ENCODE measurements around the gene KRTAP12-3. TPM values are rescaled to one million over a fixed set of nuclear protein-coding genes. Genes with fewer than 3 reads are reported as not detected.

Gene KRTAP12-3
- total and polyA plus RNA-seq, 2 donors (not counting 1 experiment from before 2014, with no cell fraction given), result not detected

- CTCF ChIA-PET, result no interaction called here
- no peak within 1 kb of the TSS for H3K9ac ChIP-seq (ENCODE audit: low read length)
- peaks cover 0 to 16% (median 0%) of the 10 kb centered on the region in 4 experiments for H3K27me3 ChIP-seq (replicated peaks in 1 of 4; ENCODE audit: control extremely low read depth in 1 of 4, control insufficient read depth in 3 of 4, insufficient read depth in 4 of 4, low read length in 3 of 4)
- Mint-ChIP-seq H3K4me3 (no peak within 1 kb of the TSS), H3K4me1 (peaks cover 2% of the 10 kb centered on the region), H3K27me3 (peaks cover 31% of the 10 kb centered on the region), H3K27ac (no peak within 1 kb of the TSS), H3K9me3 (ENCODE audit: insufficient read depth) (peaks cover 12% of the 10 kb centered on the region)
- no peak for ATAC-seq (ENCODE audit: low read depth)
- peaks cover 0 to 3% of the 10 kb centered on the region in 2 donors for H3K4me1 ChIP-seq (ENCODE audit: control insufficient read depth in 2 of 2, insufficient read depth in 2 of 2, low read length in 2 of 2)
- H3K4me3 ChIP-seq (ENCODE audit: control extremely low read depth in 1 of 5, extremely low read depth in 1 of 5, insufficient read depth in 1 of 5, low read depth in 2 of 5, low read length in 4 of 5), result no peak within 1 kb of the TSS
- intact Hi-C loops (cut with micrococcal nuclease), result no loop called here
- no peaks in the 10 kb centered on the region for H3K79me2 ChIP-seq (ENCODE audit: control insufficient read depth, insufficient read depth, low read length)
- DNase-seq, result no peak
- POLR2A ChIA-PET, result no interaction called here
- no peak within 1 kb of the TSS for H2AFZ ChIP-seq (ENCODE audit: insufficient read depth, low read depth, low read length, poor library complexity, severe bottlenecking)
- 68% methylated on average over 7 of the region's 9 CpGs for WGBS (ENCODE audit: insufficient coverage)
- no peaks in the 10 kb centered on the region for H4K20me1 ChIP-seq (ENCODE audit: control insufficient read depth, insufficient read depth, low read length, poor library complexity, severe bottlenecking)
- TF ChIP-seq CTCF (IDR thresholded peaks at IDR 0.05), result no peak
- TF ChIP-seq EZH2 (IDR thresholded peaks at IDR 0.05; ENCODE audit: borderline replicate concordance, insufficient read depth, low read depth, low read length, poor library complexity, severe bottlenecking), result no peak
- H3K36me3 ChIP-seq (replicated peaks in 1 of 2; ENCODE audit: control extremely low read depth in 1 of 2, control insufficient read depth in 1 of 2, extremely low read depth in 1 of 2, insufficient read depth in 2 of 2, low read length in 1 of 2), result no peaks in the 10 kb centered on the region
- peaks cover 3 to 32% (median 11%) of the 10 kb centered on the region in 3 donors for H3K9me3 ChIP-seq (ENCODE audit: control extremely low read depth in 1 of 3, control insufficient read depth in 2 of 3, insufficient read depth in 1 of 3, low read length in 2 of 3)
- no peak within 1 kb of the TSS for H3K4me2 ChIP-seq (replicated peaks; ENCODE audit: low read depth, low read length, poor library complexity, severe bottlenecking)
- H3K27ac ChIP-seq (ENCODE audit: low read length in 2 of 2), result no peak within 1 kb of the TSS
Observed at GRCh38 chr21:44654576-44655175, 3.1 kb upstream of the KRTAP12-3 start, which contains the start of gene KRTAP12-4. Gene KRTAP12-4, minus strand, starts transcription at chr21:44654659. Its CDS starts 45 bp downstream, at chr21:44654614.

GRCh38 chr21:44656868-44657267, 864 bp upstream of the KRTAP12-3 start:
- ChIA-PET CTCF (no interaction called here), POLR2A (no interaction called here)
- intact Hi-C loops (cut with micrococcal nuclease), result no loop called here

More at GRCh38 chr21:44656868-44657267, 864 bp upstream of the KRTAP12-3 start:
- ATAC-seq (ENCODE audit: low read depth) (no peak), DNase-seq (no peak)
- H3K9me3 Mint-ChIP-seq (ENCODE audit: insufficient read depth), result peaks cover 12% of the 10 kb centered on the region
- H3K4me3 Mint-ChIP-seq, result no peak overlapping the region
- Histone ChIP-seq H3K4me3 (ENCODE audit: control extremely low read depth in 1 of 5, extremely low read depth in 1 of 5, insufficient read depth in 1 of 5, low read depth in 2 of 5, low read length in 4 of 5) (no peak overlapping the region), H3K36me3 (replicated peaks in 1 of 2; ENCODE audit: control extremely low read depth in 1 of 2, control insufficient read depth in 1 of 2, extremely low read depth in 1 of 2, insufficient read depth in 2 of 2, low read length in 1 of 2) (no peaks in the 10 kb centered on the region), H4K20me1 (ENCODE audit: control insufficient read depth, insufficient read depth, low read length, poor library complexity, severe bottlenecking) (no peaks in the 10 kb centered on the region), H3K9ac (ENCODE audit: low read length) (no peak overlapping the region), H2AFZ (ENCODE audit: insufficient read depth, low read depth, low read length, poor library complexity, severe bottlenecking) (no peak overlapping the region), H3K27me3 (replicated peaks in 1 of 4; ENCODE audit: control extremely low read depth in 1 of 4, control insufficient read depth in 3 of 4, insufficient read depth in 4 of 4, low read length in 3 of 4) (peaks cover 0 to 16% (median 0%) of the 10 kb centered on the region in 4 experiments), H3K79me2 (ENCODE audit: control insufficient read depth, insufficient read depth, low read length) (no peaks in the 10 kb centered on the region), H3K4me2 (replicated peaks; ENCODE audit: low read depth, low read length, poor library complexity, severe bottlenecking) (no peak overlapping the region), H3K9me3 (ENCODE audit: control extremely low read depth in 1 of 3, control insufficient read depth in 2 of 3, insufficient read depth in 1 of 3, low read length in 2 of 3) (peaks cover 3 to 32% (median 11%) of the 10 kb centered on the region in 3 donors), H3K4me1 (ENCODE audit: control insufficient read depth in 2 of 2, insufficient read depth in 2 of 2, low read length in 2 of 2) (peaks cover 0 to 3% of the 10 kb centered on the region in 2 donors), H3K27ac (ENCODE audit: low read length in 2 of 2) (no peak overlapping the region)
- no peak for TF ChIP-seq CTCF (IDR thresholded peaks at IDR 0.05)
- no peak for TF ChIP-seq EZH2 (IDR thresholded peaks at IDR 0.05; ENCODE audit: borderline replicate concordance, insufficient read depth, low read depth, low read length, poor library complexity, severe bottlenecking)
- H3K27ac Mint-ChIP-seq, result no peak overlapping the region
- H3K4me1 Mint-ChIP-seq, result peaks cover 2% of the 10 kb centered on the region
- peaks cover 38% of the 10 kb centered on the region for H3K27me3 Mint-ChIP-seq
- WGBS (ENCODE audit: insufficient coverage), result 57% methylated on average over 1 of the region's 1 CpG
